Lower lobe of right lung (tissue), 2 donors: Measurements from ENCODE around the gene ABLIM3. TPM values are rescaled to one million over a fixed set of nuclear protein-coding genes. Genes with fewer than 3 reads are reported as not detected.

Experiments
- ATAC-seq, 2 donors: fragments of 200-7000 bp; cut with Tn5 transposase; one replicate each; pipeline ENCODE4 v1.9.1; 2020 to 2022; ENCODE audit warnings: mild to moderate bottlenecking in 2 of 2, moderate library complexity in 2 of 2
- DNase-seq: peaks from one replicate; pipeline ENCODE4 v3.0.0-alpha.2; 2020
- H3K27ac ChIP-seq: fragments of 200-600 bp; one replicate; pipeline ENCODE4 v1.8.0; 2022
- H3K27me3 ChIP-seq: fragments of 200-600 bp; one replicate; pipeline ENCODE4 v1.8.0; 2022; ENCODE audit warnings: low read depth
- H3K36me3 ChIP-seq: fragments of 200-600 bp; one replicate; pipeline ENCODE4 v1.8.0; 2022; ENCODE audit warnings: mild to moderate bottlenecking
- H3K4me1 ChIP-seq: fragments of 200-600 bp; one replicate; pipeline ENCODE4 v1.8.0; 2022
- H3K4me3 ChIP-seq: fragments of 200-600 bp; one replicate; pipeline ENCODE4 v1.8.0; 2022; ENCODE audit warnings: mild to moderate bottlenecking
- H3K9me3 ChIP-seq: fragments of 200-600 bp; one replicate; pipeline ENCODE4 v1.8.0; 2022
- CTCF ChIP-seq: fragments of 200-600 bp; IDR thresholded peaks from one replicate; pipeline ENCODE4 v1.8.0; 2022; ENCODE audit warnings: antibody characterized with exemption, mild to moderate bottlenecking
- intact Hi-C: fragments of 100-400 bp; cut with DNase I; formaldehyde crosslinking; loops from one replicate; pipeline ENCODE4 v1.11.0; 2022
- total RNA-seq: library from RNA; stranded (reverse); fragmentation: NEBNext Ultra II Directional; extraction: Animal tissue kit (Norgen Biotek cat#: 25700); gene quantifications from one replicate; pipeline ENCODE4 v1.2.1, GENCODE V29; 2021
- donor health status: DM: no; HTN: yes; CAD: no; lungs with severe emphysema.

Gene ABLIM3
- total RNA-seq, 1 donor from 2014 or later: 26.7 TPM

- intact Hi-C loops: no loop called here
- peak overlapping the region; percentile 72 for H3K27ac ChIP-seq
- TF ChIP-seq CTCF: no peak
- peak overlapping the region; percentile 14 for H3K4me3 ChIP-seq
- H3K27me3 ChIP-seq: no peaks in the 10 kb centered on the region
- H3K36me3 ChIP-seq: no peaks in the 10 kb centered on the region
- H3K9me3 ChIP-seq: no peaks in the 10 kb centered on the region
- H3K4me1 ChIP-seq: peaks cover 20% of the 10 kb centered on the region
- ATAC-seq (peak; percentile 16 to 46), DNase-seq (no peak)
Measured at GRCh38 chr5:149289301-149289700, 148.0 kb downstream of the ABLIM3 start.

GRCh38 chr5:149294872-149295829, 153.9 kb downstream of the ABLIM3 start:
- intact Hi-C loops: no loop called here
- Histone ChIP-seq H3K27ac (no peak overlapping the region), H3K4me3 (no peak overlapping the region), H3K4me1 (peaks cover 27% of the 10 kb centered on the region), H3K27me3 (no peaks in the 10 kb centered on the region), H3K9me3 (no peaks in the 10 kb centered on the region), H3K36me3 (no peaks in the 10 kb centered on the region)
- no peak for DNase-seq
- ATAC-seq: no peak
- no peak for TF ChIP-seq CTCF

GRCh38 chr5:149297340-149298025, 156.2 kb downstream of the ABLIM3 start:
- intact Hi-C loops: no loop called here
- no peaks in the 10 kb centered on the region for H3K36me3 ChIP-seq
- TF ChIP-seq CTCF: no peak
- H3K27ac ChIP-seq: peak overlapping the region; percentile 84
- no peaks in the 10 kb centered on the region for H3K27me3 ChIP-seq
- peaks cover 31% of the 10 kb centered on the region for H3K4me1 ChIP-seq
- H3K4me3 ChIP-seq: no peak overlapping the region
- DNase-seq: no peak
- no peaks in the 10 kb centered on the region for H3K9me3 ChIP-seq
- ATAC-seq: no peak

GRCh38 chr5:149298163-149298562, 156.9 kb downstream of the ABLIM3 start:
- intact Hi-C loops: no loop called here
- TF ChIP-seq CTCF: no peak
- peak overlapping the region; percentile 84 for H3K27ac ChIP-seq

GRCh38 chr5:149298842-149299404, 157.6 kb downstream of the ABLIM3 start:
- H3K4me1 ChIP-seq: peaks cover 42% of the 10 kb centered on the region
- no peaks in the 10 kb centered on the region for H3K27me3 ChIP-seq
- no peak for DNase-seq
- peak; percentile 40 to 63 for ATAC-seq
- TF ChIP-seq CTCF: no peak
- no peaks in the 10 kb centered on the region for H3K36me3 ChIP-seq
- H3K27ac ChIP-seq: peak overlapping the region; percentile 84
- no peak overlapping the region for H3K4me3 ChIP-seq
- no peaks in the 10 kb centered on the region for H3K9me3 ChIP-seq
- intact Hi-C loops: no loop called here

More at GRCh38 chr5:149298163-149298562, 156.9 kb downstream of the ABLIM3 start:
- H3K36me3 ChIP-seq: no peaks in the 10 kb centered on the region
- DNase-seq (no peak), ATAC-seq (no peak)
- H3K4me1 ChIP-seq: peaks cover 34% of the 10 kb centered on the region
- no peak overlapping the region for H3K4me3 ChIP-seq
- no peaks in the 10 kb centered on the region for H3K27me3 ChIP-seq
- H3K9me3 ChIP-seq: no peaks in the 10 kb centered on the region
